ENCODE measurements around the gene ZNF474.

The ZNF474 gene

DNA sequence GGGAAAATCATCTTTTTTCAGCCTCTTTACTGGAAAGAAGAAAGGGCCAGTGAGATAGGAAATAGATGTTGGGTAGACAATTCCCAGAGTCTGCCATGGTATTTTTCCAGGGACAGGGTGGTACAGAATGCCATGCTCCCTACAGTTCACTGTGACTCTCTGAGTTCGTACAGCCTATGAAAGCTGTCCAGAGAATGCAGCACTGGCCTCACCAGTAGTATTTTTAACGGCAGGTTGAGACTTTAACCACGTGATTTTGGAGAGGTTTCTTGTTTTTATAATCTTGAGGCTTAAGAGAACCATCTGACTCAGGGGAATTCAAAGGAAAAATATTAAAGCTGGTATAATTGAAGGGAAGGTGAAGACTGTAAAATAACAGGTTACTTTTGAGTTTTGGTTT lies 10.1 kb upstream of the ZNF474 start:
- no peak for DNase-seq

DNA sequence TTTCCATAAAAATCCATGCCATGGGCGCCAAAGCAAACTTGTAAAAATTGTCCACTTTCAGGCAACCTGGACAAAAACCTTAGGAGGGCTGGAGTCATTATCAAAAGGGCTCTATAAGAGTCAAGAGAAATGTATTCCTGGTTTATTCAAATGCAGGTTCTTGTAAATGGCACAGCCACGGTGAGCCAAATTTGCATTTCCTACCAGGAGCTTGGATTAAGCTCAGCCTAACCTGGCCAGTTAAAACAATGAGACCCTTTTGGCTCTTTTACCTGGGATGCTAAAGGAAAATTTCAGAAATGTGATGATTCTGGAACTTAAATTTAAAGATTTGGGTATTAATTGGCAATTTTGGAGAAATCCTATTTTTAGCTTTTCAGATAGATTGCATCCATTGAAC lies 8.9 kb upstream of the ZNF474 start:
- DNase-seq = no peak

DNA sequence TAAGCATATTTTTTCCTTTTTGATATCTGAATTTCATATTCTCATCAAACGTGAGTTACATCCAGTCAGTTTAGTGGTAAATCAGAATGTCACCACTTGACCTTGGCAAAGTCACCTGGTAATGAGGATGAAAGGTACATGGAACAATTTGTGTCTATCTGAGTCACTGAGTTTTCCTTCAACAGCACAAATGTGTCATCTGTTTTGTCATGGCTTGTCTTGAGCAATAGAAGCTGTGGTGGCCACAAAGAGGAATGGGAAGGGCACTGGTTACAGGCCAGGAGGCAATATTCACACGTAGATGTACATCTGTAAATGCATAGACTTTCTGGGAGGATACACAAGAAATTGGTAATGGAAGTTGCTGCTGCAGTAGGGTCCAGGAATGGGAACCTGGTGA lies 8.4 kb upstream of the ZNF474 start:
- no peak for DNase-seq

DNA sequence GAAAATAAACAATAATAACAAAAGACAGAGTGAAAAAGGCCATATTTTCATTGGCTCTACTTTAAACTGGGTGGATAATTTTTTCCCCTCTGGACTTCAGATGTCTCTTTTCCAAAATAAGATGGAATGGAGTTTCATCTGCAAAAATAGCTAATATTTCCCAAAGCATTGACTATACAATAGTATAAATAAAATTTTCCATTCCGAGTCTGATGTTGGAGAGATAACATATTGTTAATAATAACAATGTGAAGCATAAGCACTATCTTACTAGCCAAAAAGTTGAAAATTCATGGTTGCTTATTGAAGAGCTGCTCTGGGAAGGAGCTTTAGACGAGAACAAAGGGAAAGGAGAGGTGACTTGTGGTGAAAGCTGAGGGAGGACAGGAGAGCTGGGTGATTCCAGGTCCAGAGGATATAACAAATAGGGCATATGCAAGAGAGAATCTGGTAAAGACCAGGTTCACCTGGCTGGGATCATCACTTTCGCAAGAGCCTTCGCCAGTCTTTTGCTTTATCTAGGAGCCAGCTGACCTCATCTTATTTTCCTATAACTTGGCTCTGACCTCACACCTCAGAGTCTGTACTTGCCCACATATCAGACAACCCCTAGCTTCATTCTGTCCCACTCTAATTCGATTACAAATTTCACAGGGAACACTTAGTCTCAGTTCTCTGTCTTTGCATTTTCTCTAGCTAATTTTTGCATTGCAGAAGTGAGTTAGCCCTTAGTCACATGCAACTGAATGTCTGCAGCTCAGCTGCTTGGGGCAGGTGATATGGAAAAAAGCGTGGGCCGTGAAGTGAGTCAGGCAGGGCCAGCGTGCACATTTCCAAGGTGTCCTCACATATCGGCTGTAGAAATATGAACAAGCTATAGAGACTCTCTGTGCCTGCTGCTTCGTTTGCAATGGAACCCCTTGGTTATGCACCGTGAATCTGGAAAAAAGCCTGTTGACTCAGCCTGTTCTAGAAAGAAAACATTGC lies 7.6 kb upstream of the ZNF474 start:
- DNase-seq = no peak

DNA sequence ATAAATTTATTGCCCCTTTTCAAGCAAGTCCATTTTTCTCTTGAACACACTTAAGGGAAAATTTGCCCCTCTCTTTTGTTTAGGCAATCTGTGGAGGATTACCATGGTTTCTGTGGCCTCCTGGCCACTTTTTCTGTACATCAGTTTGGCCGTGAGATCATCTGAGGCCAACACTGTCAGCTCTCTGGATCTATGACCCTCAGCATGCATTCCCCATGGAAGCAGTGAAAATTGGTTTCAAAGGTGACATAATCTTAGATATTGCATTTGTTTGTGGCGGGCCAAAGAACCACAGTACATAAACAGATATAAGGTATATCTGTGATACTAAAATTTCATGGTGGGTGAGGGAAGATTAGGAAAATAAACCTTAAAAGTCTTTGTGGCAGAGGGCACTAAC lies 4.6 kb upstream of the ZNF474 start:
- DNase-seq = no peak

DNA sequence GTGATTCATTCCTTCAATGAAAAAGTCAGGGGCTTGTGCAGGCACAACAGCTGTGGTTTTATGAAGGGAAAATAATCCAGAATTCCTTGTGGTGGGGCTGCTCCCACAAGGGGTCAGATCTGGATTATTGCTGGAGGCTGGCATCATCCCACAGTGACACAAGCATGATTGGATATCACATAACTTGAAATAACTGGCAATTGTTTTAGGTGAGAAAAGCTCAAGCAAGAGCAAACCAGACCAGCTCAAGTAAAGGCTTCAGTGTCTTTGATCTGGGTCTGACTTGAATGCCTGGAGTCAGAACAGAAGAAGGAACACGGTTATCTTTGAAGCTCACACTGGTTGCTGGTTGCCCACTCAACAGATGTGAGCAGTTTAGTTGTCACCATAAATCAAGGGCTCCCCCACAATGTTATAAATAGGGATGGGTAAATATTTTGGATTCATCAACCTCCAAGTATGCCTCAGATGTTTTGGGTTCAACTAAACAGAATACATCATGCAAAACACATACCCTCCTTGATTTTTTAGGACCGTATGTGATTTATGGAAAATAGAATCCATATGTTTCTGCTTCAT lies 3.1 kb upstream of the ZNF474 start:
- DNase-seq = no peak

DNA sequence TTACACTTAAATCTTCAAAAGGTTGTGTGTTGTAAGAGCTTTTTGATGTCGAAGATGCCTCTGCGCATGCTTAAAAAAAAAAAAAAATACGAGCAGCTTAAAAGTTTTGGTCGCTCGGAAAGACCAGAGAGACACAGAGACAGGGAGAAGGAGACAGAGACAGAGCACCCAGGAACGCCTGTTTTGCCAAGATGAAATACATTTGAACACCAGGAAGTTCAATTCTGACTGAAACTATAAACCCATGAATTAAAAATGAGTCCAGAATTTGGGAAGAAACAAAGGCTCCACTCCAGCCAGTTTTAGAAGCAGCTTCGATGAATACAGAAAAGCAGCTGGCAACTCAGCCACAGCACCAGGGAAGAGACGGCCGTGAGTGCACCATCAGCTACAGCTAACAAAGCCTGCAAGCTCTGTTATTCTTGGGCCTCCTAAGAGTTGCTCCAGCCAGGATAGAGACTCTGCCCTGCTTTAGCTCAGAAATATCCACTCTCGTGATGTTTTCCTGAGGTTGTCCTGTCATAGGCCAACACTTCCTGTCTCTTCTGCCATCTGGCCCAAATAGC lies 2.5 kb upstream of the ZNF474 start:
- DNase-seq = no peak

DNA sequence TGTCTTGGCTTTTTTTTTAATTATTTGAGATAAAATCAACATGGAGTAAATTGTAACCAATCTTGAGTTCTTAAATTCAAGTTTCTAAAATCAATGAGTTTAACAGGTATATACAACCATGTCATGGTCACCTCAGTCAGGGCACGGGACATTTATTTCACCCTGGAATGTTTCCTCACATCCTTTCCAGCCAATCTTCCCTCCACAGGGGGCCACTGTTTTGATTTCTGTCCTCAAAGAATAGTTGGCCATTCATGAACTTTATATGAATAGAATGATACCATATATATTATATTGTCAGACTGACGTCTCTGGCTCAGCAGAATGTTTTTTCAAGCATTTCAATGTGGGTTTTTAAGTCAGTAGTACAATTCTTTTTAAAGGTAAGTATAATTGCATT lies 806 bp downstream of the ZNF474 start:
- no peak for DNase-seq

DNA sequence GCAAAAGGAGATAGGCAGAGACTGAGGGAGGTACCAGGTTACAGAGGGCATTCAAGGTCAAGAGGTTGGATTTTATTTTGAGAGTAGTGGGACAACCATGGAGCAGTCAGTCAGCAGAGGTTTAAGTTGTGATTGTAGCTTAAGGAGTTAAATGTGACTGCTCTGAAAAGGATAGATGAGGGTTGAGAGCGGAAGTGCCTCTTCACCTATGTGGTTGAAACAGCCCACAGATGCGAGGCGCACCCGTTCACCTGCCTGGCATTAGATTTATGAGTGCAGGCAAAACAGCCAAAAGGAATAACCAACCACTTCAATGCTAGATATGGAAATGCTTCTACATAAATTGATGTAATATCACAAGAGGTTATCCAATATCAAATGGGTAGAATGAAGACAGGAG lies 8.4 kb downstream of the ZNF474 start:
- DNase-seq = no peak

DNA sequence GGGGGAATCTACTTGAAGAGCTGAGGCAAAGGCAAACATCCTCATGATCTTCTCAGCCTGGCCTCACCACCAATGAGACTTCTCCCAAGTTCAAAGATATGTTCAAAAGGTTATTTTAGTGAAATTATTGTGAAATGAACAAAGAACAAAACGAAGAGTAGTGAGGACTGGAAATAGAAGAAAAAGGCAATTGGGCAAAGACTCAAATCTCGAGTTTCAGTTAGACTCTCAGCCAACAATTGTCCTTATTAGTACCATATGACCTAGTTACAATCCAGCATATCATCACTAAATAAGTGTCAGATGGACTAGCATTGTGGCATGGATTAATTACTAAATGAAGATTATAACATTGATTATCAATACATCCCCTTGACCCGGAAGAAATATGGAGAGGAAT lies 9.0 kb downstream of the ZNF474 start:
- no peak for DNase-seq

DNA sequence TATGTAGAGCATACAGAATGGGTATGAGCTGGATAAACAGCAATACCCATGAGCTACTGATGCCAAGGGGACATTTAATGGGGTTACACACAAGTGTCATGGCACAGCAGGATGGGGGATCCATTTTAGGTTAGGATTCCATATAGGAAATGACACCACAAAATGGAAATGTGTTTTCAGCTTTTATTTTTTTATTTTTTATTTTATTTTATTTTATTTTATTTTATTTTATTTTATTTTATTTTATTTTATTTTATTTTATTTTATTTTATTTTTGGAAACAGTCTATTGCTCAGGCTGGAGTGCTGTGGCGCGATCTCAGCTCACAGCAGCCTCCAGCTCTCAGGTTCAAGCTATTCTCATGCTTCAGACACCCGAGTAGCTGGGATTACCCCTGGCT lies 11.6 kb downstream of the ZNF474 start:
- DNase-seq = no peak

DNA sequence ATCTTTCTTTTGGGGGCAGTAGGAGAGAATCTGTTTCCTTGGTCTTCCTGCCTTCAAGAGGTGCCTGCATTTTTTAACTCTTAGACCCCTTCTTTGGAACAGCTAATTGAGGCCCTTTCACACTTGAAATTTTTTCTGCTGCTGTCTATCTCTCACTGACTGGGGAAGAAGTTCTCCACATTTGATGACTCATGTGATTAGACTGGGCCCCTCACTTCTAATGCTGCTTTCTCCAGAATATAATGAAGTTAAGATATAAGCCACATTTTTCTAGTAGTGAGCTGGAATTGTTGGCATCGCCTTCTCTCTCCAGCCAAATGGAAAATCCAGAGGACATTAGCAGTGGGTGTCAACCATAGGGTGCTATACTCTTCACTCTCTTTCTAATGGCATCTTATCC lies 12.4 kb downstream of the ZNF474 start:
- DNase-seq = no peak

DNA sequence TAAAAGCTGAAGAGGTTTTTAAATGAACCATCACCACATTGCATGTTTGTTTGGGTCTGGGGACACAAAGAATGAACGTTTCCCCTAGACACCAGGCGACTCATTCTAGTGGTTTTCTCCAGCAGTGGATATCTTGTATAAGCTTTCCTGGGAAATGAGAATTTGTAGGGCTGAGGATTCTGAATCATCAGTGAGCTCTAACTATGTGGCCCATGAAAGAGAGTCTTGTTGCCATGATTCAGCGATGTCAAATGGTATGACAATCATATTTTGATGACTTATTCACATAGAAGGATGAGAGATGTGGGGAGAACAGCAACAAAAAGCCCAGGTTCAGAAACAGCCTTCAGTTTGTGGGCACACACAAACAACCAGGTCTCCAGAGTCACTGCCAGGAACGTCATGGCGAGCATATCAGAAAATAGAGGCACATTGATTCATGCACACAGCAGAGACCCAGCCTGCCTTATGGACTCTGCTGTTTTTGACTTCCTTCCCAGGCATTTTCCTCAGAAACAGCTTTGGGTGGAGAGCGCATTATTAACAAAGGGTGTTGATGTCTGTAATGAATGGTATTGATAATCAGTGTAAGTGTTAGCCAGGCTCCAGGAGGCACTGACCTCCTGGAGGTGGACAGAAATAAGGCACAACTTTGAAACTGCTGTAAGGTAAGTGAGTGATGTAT lies 13.3 kb downstream of the ZNF474 start:
- no peak for DNase-seq

DNA sequence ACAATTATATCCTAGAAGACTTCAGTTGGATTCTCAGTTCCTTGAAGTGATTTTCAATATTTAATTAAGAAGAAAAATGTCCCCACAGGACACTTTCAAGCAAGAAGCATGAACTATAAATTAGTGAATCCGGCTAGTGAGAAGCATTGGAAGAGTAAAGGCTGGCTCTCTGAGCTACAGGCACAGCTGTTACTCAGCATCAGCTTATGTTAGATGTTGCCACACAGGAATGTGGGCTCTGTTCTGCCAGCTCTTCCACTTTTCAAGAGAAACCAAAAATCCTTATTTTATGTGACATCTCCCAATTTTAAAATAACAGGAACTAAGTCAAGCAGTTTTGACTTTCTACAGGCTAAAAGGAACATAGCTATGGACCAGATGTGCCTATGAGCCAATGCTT lies 14.9 kb downstream of the ZNF474 start:
- no peak for DNase-seq

DNA sequence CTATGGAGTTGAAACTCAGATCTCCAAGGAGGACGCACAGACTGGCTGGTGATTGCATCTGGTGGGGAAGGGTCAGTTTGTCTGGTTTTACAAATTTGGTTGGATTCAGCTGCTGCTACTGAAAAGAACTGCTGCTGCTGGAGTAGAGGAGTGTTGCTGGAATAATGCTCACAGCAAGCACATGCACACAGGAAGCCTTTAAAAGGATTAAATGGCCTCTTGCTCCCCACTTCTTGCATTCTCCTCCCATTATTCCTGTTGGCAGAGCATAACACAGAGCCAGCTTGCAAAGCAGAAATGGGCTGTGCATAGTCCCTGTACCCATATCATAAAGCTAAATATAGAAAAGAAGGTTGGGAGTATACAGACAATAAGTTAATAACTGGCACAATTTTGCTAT lies 16.6 kb downstream of the ZNF474 start:
- DNase-seq = no peak

DNA sequence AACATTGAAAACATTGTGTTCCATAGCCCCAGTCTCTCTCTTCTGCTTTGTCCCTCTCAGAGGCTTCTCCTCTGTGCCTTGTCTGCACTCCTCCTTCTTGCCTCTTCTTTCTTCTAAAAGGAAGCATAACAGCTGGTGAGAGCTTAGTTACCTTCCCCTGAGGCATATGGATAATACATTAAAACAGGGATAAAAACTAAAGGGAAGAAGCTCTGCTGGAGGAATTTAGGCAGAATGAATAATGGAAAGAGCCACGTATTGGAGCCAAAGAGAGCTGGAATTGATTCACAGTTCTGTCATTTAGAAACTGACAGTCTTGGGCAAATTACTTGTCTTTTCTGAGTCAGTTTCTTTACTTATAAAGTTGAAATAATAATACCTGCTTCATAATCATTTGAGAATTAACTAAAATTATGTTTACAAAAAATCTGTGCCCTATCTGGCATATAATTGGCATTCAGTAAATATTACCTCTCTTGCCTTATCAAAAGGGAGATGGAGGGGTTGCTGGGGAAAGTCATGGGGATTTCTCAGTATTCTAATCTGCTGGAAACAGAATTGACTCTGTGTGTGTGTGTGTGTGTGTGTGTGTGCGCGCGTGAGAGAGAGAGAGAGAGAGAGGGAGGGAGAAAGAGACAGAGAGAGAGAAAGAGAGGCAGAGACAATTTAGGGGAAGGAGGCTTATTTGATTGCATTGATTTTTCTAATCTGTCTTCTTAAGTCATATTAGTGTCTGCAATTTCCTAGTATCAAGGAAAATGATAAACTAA lies 20.2 kb downstream of the ZNF474 start:
- no peak for DNase-seq

DNA sequence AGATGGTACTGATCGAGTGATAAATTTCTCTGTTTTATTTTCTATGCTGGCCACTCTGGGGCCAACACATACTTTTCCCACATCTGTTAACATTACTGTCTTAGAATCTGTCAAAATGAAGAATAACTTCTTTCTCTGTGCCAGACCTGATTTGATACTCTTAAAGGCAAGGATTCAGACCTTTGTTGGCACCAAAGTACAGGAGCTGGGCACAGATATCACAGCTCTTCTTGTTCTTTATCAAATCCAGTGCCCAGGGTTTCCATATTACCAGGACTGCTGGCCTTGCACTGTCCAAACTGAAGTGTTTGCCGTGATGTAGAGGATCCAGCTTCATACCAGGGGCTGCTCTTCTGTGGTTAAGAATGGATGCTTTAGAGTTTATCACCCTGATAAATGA lies 20.9 kb downstream of the ZNF474 start:
- DNase-seq = no peak

DNA sequence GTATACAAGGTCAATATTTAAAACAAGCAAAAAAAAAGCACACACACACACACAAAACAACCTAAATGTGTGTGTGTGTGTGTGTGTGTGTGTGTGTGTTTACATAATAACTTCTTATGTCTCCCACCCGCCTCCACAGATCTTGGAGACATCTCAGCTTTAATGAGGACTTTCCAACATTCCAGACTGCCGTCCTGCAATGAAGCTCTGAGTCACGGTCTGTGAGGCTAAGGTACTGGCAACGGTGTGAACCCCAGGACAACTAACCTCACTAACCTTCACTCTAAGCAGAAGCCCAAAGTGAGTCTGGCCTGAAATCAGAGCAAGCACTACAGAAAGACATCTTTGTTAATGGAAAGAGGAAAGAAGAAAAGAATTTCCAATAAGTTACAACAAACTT lies 22.3 kb downstream of the ZNF474 start:
- no peak for DNase-seq

DNA sequence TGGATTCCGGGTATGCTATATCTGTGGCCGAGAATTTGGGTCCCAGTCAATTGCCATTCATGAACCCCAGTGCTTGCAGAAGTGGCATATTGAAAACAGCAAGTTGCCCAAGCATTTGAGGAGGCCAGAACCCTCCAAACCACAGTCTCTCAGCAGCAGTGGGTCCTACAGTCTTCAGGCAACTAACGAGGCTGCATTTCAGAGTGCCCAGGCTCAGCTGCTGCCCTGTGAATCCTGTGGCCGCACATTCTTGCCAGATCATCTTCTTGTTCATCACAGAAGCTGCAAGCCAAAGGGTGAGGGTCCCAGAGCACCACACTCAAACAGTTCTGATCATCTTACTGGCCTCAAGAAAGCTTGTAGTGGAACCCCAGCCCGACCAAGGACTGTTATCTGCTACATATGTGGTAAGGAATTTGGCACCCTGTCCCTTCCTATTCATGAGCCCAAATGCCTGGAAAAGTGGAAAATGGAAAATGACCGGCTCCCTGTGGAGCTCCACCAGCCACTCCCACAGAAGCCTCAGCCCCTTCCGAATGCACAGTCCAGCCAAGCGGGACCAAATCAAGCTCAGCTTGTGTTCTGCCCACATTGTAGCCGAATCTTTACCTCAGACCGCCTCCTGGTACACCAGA lies 23.0 kb downstream of the ZNF474 start:
- no peak for DNase-seq

DNA sequence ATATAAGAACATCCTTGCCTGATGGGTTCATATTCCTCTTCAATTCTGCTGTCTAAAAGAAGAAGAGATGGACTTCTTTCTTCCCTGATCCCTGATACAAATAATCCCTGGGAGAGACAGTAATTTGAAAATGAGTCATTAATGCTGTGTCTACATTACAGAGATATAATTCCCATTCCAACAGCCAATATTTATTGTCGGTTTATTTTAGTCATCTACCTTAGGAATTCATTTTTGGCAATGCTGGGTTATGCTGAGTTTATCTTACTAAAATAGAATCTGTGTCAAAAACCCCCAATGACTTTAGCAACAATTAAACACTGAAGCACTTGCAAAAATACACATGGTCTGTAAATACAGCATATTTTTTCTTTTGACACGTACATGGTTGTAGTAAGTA lies 23.9 kb downstream of the ZNF474 start:
- no peak for DNase-seq

DNA sequence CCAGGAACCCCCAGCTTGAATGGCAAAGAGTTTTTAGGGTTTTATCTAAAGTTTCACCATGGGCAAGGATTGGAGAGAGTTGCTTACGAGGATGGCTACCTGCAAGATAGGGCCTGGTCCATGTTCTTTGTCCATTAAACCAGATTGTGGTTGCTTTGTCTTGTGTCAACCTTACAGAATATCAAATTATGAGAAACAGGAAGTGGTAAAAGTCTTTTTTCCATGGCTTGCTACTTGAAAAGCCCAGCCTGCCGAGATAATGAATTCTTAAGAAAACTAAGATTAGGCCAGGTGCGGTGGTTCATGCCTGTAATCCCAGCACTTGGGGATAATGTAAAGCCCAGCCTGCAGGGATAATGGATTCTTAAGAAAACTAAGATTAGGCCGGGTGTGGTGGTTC lies 24.4 kb downstream of the ZNF474 start:
- no peak for DNase-seq

DNA sequence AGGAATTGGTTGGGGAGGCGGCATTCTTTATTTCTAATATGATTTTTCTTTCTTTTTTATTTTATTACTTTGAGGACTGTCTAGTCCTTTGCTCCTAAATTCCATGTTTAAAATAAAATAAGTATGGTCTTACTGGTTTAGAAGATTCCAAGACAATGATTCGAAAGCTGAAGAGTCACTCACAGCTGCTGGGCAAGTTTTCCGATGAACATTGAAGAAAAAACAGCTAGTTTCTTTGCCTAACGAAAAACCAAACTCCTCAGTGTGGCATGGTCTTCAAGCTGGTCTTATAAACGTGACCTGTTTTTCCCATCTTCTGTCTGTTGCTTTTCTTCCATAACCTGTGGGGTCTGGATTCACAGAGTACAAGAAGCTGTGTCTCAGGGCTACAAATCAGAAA lies 25.1 kb downstream of the ZNF474 start:
- no peak for DNase-seq

Data from effector CD8-positive, alpha-beta T cell (primary cell).